K562 (cell line): ENCODE measurements around the gene FITM1. TPM values are rescaled to one million over a fixed set of nuclear protein-coding genes. Genes with fewer than 3 reads are reported as not detected.

Source experiments
- ATAC-seq: fragments of 200-7000 bp; cut with Tn5 transposase; 3 replicates; pipeline ENCODE4 v1.9.1; 2020; ENCODE audit warnings: moderate library complexity
- BruUV-seq: library from RNA; stranded (reverse); fragments of 400-500 nt; replicated peaks from 2 replicates; lab custom pipeline; 2021; lab: Mats Ljungman, UMichigan
- CTCF ChIA-PET: fragments of 300-600 bp; formaldehyde crosslinking; extraction: SDS; loops from one replicate; lab custom pipeline; 2021; ENCODE audit warnings: low intra/inter-chr PET ratio; lab: Yijun Ruan, JAX
- POLR2A ChIA-PET: fragments of 300-600, 350-650 bp; sonication (Branson Sonifier 250); formaldehyde crosslinking; extraction: SDS; loops from one replicate; lab custom pipeline; 2021; ENCODE audit warnings: antibody characterized with exemption, inconsistent platforms; lab: Yijun Ruan, JAX
- DNase-seq, 4 experiments: peaks; one replicate each; pipeline versions ENCODE4 v3.0.0 to v3.0.0-alpha.2; 2011 to 2018; ENCODE audit warnings: low spot score in 3 of 4, mixed read lengths in 3 of 4; ENCODE audit errors: extremely low read depth in 1 of 4
- FAIRE-seq: peaks from 2 replicates; lab custom pipeline; 2011; peaks lifted over from hg19 to GRCh38; lab: Jason Lieb, UNC
- H2AFZ ChIP-seq: 2 replicates; pipeline ENCODE4 v1.6.0; 2011; ENCODE audit warnings: low read depth, low read length, control low read depth, inconsistent platforms
- H3K27ac ChIP-seq: fragments of 200-600 bp; 3 replicates; pipeline ENCODE4 v1.8.0; 2011; ENCODE audit warnings: low read depth, mild to moderate bottlenecking, control low read depth, inconsistent platforms, low read length, moderate library complexity, mixed read lengths; ENCODE audit errors: extremely low read depth
- H3K27me3 ChIP-seq, 2 experiments: fragments of 300-600 bp in 1 of 2; 2 replicates in 1 of 2; 3 replicates in 1 of 2; pipeline versions ENCODE4 v1.6.0 to v1.8.0; 2011; ENCODE audit warnings: inconsistent platforms in 2 of 2, low read length in 2 of 2, mild to moderate bottlenecking in 1 of 2, mixed read lengths in 1 of 2, moderate library complexity in 1 of 2; ENCODE audit not compliant: control insufficient read depth in 2 of 2, insufficient read depth in 2 of 2
- H3K36me3 ChIP-seq: fragments of 300-600 bp; 3 replicates; pipeline ENCODE4 v1.8.0; 2011; ENCODE audit warnings: mild to moderate bottlenecking, low read length, inconsistent platforms; ENCODE audit not compliant: control insufficient read depth, insufficient read depth
- H3K4me1 ChIP-seq, 2 experiments: fragments of 200-600 bp in 1 of 2; replicated peaks in 1 of 2; 2 replicates in 1 of 2; 3 replicates in 1 of 2; pipeline versions ENCODE4 v1.5.1 to v1.8.0; 2011; ENCODE audit warnings: inconsistent platforms in 2 of 2, low read length in 2 of 2, mild to moderate bottlenecking in 1 of 2, mixed read lengths in 1 of 2, moderate library complexity in 1 of 2; ENCODE audit not compliant: control insufficient read depth in 2 of 2, insufficient read depth in 2 of 2
- H3K4me2 ChIP-seq: 2 replicates; pipeline ENCODE4 v1.6.1; 2011; ENCODE audit warnings: low read length, control low read depth, inconsistent platforms, mixed read lengths; ENCODE audit not compliant: insufficient read depth
- H3K4me3 ChIP-seq: fragments of 200-600 bp; sonication (generic), shearing (Covaris generic); 2 replicates; pipeline ENCODE4 v1.5.1; 2016; ENCODE audit warnings: control low read depth, inconsistent platforms
- H3K79me2 ChIP-seq: fragments of 200-600 bp; 3 replicates; pipeline ENCODE4 v1.8.0; 2011; ENCODE audit warnings: low read length, inconsistent platforms; ENCODE audit not compliant: control insufficient read depth, insufficient read depth
- H3K9ac ChIP-seq, 2 experiments: 2 replicates each; pipeline versions ENCODE4 v1.6.0 to v1.6.1; 2011; ENCODE audit warnings: low read depth in 2 of 2, low read length in 2 of 2, control low read depth in 1 of 2, inconsistent platforms in 1 of 2, mild to moderate bottlenecking in 1 of 2, mixed read lengths in 1 of 2; ENCODE audit not compliant: insufficient read depth in 1 of 2
- H3K9me1 ChIP-seq: one replicate; pipeline ENCODE4 v1.6.0; 2011; ENCODE audit warnings: inconsistent platforms, mild to moderate bottlenecking, low read length, moderate library complexity; ENCODE audit not compliant: control insufficient read depth, insufficient read depth
- H3K9me3 ChIP-seq: replicated peaks from 2 replicates; pipeline ENCODE4 v1.5.1; 2011; ENCODE audit warnings: low read depth, low read length, inconsistent platforms; ENCODE audit not compliant: control insufficient read depth, insufficient read depth
- H4K20me1 ChIP-seq: replicated peaks from 2 replicates; pipeline ENCODE4 v1.6.1; 2011; ENCODE audit warnings: low read length, inconsistent platforms, mixed read lengths; ENCODE audit not compliant: control insufficient read depth, insufficient read depth
- SMAD1 ChIP-seq: fragments of 150-350 bp; IDR thresholded peaks from 2 replicates; pipeline ENCODE4 v1.6.1; 2014; ENCODE audit warnings: low read length, low read depth; ENCODE audit not compliant: partially characterized antibody
- ZNF589 ChIP-seq: fragments of 200-800 bp; sonication (Bioruptor generic); IDR thresholded peaks from 2 replicates; pipeline ENCODE4 v1.6.1; 2016; ENCODE audit warnings: low read depth, missing genetic modification characterization, missing compliant biosample characterization
- ZNF655 ChIP-seq: fragments of 250-450 bp; sonication (Bioruptor Pico); IDR thresholded peaks from 2 replicates; pipeline ENCODE4 v1.5.0; 2021
- WGBS: fragments of 100-300 bp; shearing (Covaris generic); methylation state at CpG from one replicate; pipeline ENCODE4 v1.1.6; 2016; ENCODE audit warnings: low coverage, mixed read lengths; ENCODE audit not compliant: insufficient coverage; ENCODE audit errors: missing lambda C conversion rate; 5-methylcytosine and 5-hydroxymethylcytosine counted together
- in situ Hi-C: fragments of 300-500 bp; cut with MboI; formaldehyde crosslinking; loops from 4 replicates; pipeline ENCODE4 v1.15.0; 2018; ENCODE audit warnings: inconsistent platforms, mixed read lengths
- intact Hi-C: fragments of 100-400 bp; cut with micrococcal nuclease; formaldehyde crosslinking; loops from 2 replicates; pipeline ENCODE4 v1.14.2; 2022
- polyA plus RNA-seq, 8 experiments: library from polyadenylated mRNA; depleted of rRNA in 4 of 8; stranded (reverse) in 5 of 8; unstranded in 3 of 8; fragments of >200 nt; fragmentation: Nextera tagmentation in 2 of 8; fragmentation: Illumina TruSeq in 1 of 8; extraction: Ambion mirVana in 2 of 8; extraction: Trizol in 1 of 8; gene quantifications; 2 replicates each; pipeline versions ENCODE4 v1.2.1 to v1.2.3, GENCODE V29; 2011 to 2014; ENCODE audit warnings: inconsistent platforms in 1 of 8, missing spikeins in 1 of 8
- total RNA-seq, 7 experiments: library from RNA; depleted of rRNA in 6 of 7; stranded (reverse); fragments of >200 nt in 6 of 7; fragmentation: Illumina TruSeq in 2 of 7; extraction: Trizol in 2 of 7; gene quantifications; 2 replicates each; pipeline versions ENCODE4 v1.2.1 to v1.2.3, GENCODE V29; 2011 to 2021; ENCODE audit warnings: low replicate concordance in 1 of 7

Gene FITM1
- total and polyA plus RNA-seq, 9 of the 15 experiments (the other 6 are each of a cell fraction or from before 2014, with no cell fraction given): 0.09 to 0.20 TPM; not detected in 7

- Histone ChIP-seq H2AFZ (no peak overlapping the region), H3K4me1 (peaks cover 6 to 24% of the 10 kb centered on the region in 2 experiments; a peak in 4 of 5 replicates), H3K4me3 (no peak overlapping the region)
- POLR2A ChIA-PET: interaction anchor here (0.6 to 1.1 kb wide), 2 partner anchors 10 to 513 kb away, joined by 3 read pairs; partner anchors contain the start of gene IRF9
- DNase-seq: no peak
- TF ChIP-seq SMAD1 (no peak), ZNF589 (CRISPR knock-in tag) (no peak), ZNF655 (CRISPR knock-in tag) (no peak)
- TF ChIP-seq, all 486 proteins: peak for 0
- Histone ChIP-seq H3K27me3 (no peaks in the 10 kb centered on the region), H3K9me1 (no peaks in the 10 kb centered on the region), H3K79me2 (peaks cover 16% of the 10 kb centered on the region), H4K20me1 (no peaks in the 10 kb centered on the region), H3K9ac (no peak overlapping the region), H3K9me3 (no peaks in the 10 kb centered on the region), H3K4me2 (no peak overlapping the region), H3K36me3 (peaks cover 60% of the 10 kb centered on the region; the same call in 2 of the 3 replicates), H3K27ac (no peak overlapping the region)
- ATAC-seq: no peak
- WGBS: 99% methylated on average over 10 of the region's 16 CpGs
- FAIRE-seq: no peak
- BruUV-seq: no TSS peak
- in situ Hi-C loops (no loop called here), intact Hi-C loops (no loop called here)
- CTCF ChIA-PET: no interaction called here
These were observed 21.1 kb downstream of the FITM1 start for GRCh38 chr14:24151404-24152080.
